K562 (cell line): ENCODE measurements around the gene FERMT3. TPM values are rescaled to one million over a fixed set of nuclear protein-coding genes. Genes with fewer than 3 reads are reported as not detected.

Source experiments
- ATAC-seq: fragments of 200-7000 bp; cut with Tn5 transposase; 3 replicates; pipeline ENCODE4 v1.9.1; 2020; ENCODE audit warnings: moderate library complexity
- BruUV-seq: library from RNA; stranded (reverse); fragments of 400-500 nt; replicated peaks from 2 replicates; lab custom pipeline; 2021; lab: Mats Ljungman, UMichigan
- CTCF ChIA-PET: fragments of 300-600 bp; formaldehyde crosslinking; extraction: SDS; loops from one replicate; lab custom pipeline; 2021; ENCODE audit warnings: low intra/inter-chr PET ratio; lab: Yijun Ruan, JAX
- POLR2A ChIA-PET: fragments of 300-600, 350-650 bp; sonication (Branson Sonifier 250); formaldehyde crosslinking; extraction: SDS; loops from one replicate; lab custom pipeline; 2021; ENCODE audit warnings: antibody characterized with exemption, inconsistent platforms; lab: Yijun Ruan, JAX
- DNase-seq, 4 experiments: peaks; one replicate each; pipeline versions ENCODE4 v3.0.0 to v3.0.0-alpha.2; 2011 to 2018; ENCODE audit warnings: low spot score in 3 of 4, mixed read lengths in 3 of 4; ENCODE audit errors: extremely low read depth in 1 of 4
- FAIRE-seq: peaks from 2 replicates; lab custom pipeline; 2011; peaks lifted over from hg19 to GRCh38; lab: Jason Lieb, UNC
- H2AFZ ChIP-seq: 2 replicates; pipeline ENCODE4 v1.6.0; 2011; ENCODE audit warnings: low read depth, low read length, control low read depth, inconsistent platforms
- H3K27ac ChIP-seq: fragments of 200-600 bp; 3 replicates; pipeline ENCODE4 v1.8.0; 2011; ENCODE audit warnings: low read depth, mild to moderate bottlenecking, control low read depth, inconsistent platforms, low read length, moderate library complexity, mixed read lengths; ENCODE audit errors: extremely low read depth
- H3K27me3 ChIP-seq, 2 experiments: fragments of 300-600 bp in 1 of 2; 2 replicates in 1 of 2; 3 replicates in 1 of 2; pipeline versions ENCODE4 v1.6.0 to v1.8.0; 2011; ENCODE audit warnings: inconsistent platforms in 2 of 2, low read length in 2 of 2, mild to moderate bottlenecking in 1 of 2, mixed read lengths in 1 of 2, moderate library complexity in 1 of 2; ENCODE audit not compliant: control insufficient read depth in 2 of 2, insufficient read depth in 2 of 2
- H3K36me3 ChIP-seq: fragments of 300-600 bp; 3 replicates; pipeline ENCODE4 v1.8.0; 2011; ENCODE audit warnings: mild to moderate bottlenecking, low read length, inconsistent platforms; ENCODE audit not compliant: control insufficient read depth, insufficient read depth
- H3K4me1 ChIP-seq, 2 experiments: fragments of 200-600 bp in 1 of 2; replicated peaks in 1 of 2; 2 replicates in 1 of 2; 3 replicates in 1 of 2; pipeline versions ENCODE4 v1.5.1 to v1.8.0; 2011; ENCODE audit warnings: inconsistent platforms in 2 of 2, low read length in 2 of 2, mild to moderate bottlenecking in 1 of 2, mixed read lengths in 1 of 2, moderate library complexity in 1 of 2; ENCODE audit not compliant: control insufficient read depth in 2 of 2, insufficient read depth in 2 of 2
- H3K4me2 ChIP-seq: 2 replicates; pipeline ENCODE4 v1.6.1; 2011; ENCODE audit warnings: low read length, control low read depth, inconsistent platforms, mixed read lengths; ENCODE audit not compliant: insufficient read depth
- H3K4me3 ChIP-seq: fragments of 200-600 bp; sonication (generic), shearing (Covaris generic); 2 replicates; pipeline ENCODE4 v1.5.1; 2016; ENCODE audit warnings: control low read depth, inconsistent platforms
- H3K79me2 ChIP-seq: fragments of 200-600 bp; 3 replicates; pipeline ENCODE4 v1.8.0; 2011; ENCODE audit warnings: low read length, inconsistent platforms; ENCODE audit not compliant: control insufficient read depth, insufficient read depth
- H3K9ac ChIP-seq, 2 experiments: 2 replicates each; pipeline versions ENCODE4 v1.6.0 to v1.6.1; 2011; ENCODE audit warnings: low read depth in 2 of 2, low read length in 2 of 2, control low read depth in 1 of 2, inconsistent platforms in 1 of 2, mild to moderate bottlenecking in 1 of 2, mixed read lengths in 1 of 2; ENCODE audit not compliant: insufficient read depth in 1 of 2
- H3K9me1 ChIP-seq: one replicate; pipeline ENCODE4 v1.6.0; 2011; ENCODE audit warnings: inconsistent platforms, mild to moderate bottlenecking, low read length, moderate library complexity; ENCODE audit not compliant: control insufficient read depth, insufficient read depth
- H3K9me3 ChIP-seq: replicated peaks from 2 replicates; pipeline ENCODE4 v1.5.1; 2011; ENCODE audit warnings: low read depth, low read length, inconsistent platforms; ENCODE audit not compliant: control insufficient read depth, insufficient read depth
- H4K20me1 ChIP-seq: replicated peaks from 2 replicates; pipeline ENCODE4 v1.6.1; 2011; ENCODE audit warnings: low read length, inconsistent platforms, mixed read lengths; ENCODE audit not compliant: control insufficient read depth, insufficient read depth
- DPF2 ChIP-seq: fragments of 450-650 bp; IDR thresholded peaks from 2 replicates; pipeline ENCODE4 v1.6.1; 2016
- MEF2D ChIP-seq: conservative IDR thresholded peaks from 2 replicates; pipeline ENCODE4 v1.6.1; 2016; ENCODE audit warnings: low read depth, missing genetic modification characterization, missing compliant biosample characterization
- PHF8 ChIP-seq: fragments of 200-600 bp; sonication (generic); IDR thresholded peaks from 2 replicates; pipeline ENCODE4 v1.6.1; 2012; ENCODE audit warnings: mixed run types, mild to moderate bottlenecking, inconsistent platforms, low read length, moderate library complexity, borderline replicate concordance
- POLR2A ChIP-seq: fragments of 450-650 bp; conservative IDR thresholded peaks from 2 replicates; pipeline ENCODE4 v1.6.1; 2016
- POLR2G ChIP-seq: fragments of 200-400 bp; formaldehyde crosslinking; IDR thresholded peaks from 2 replicates; pipeline ENCODE4 v1.6.1; 2017; ENCODE audit warnings: low read depth, mild to moderate bottlenecking, antibody characterized with exemption, low read length, moderate library complexity
- RBFOX2 ChIP-seq: fragments of 200-400 bp; formaldehyde crosslinking; IDR thresholded peaks from 2 replicates; pipeline ENCODE4 v1.6.1; 2017; ENCODE audit warnings: low read depth, mild to moderate bottlenecking, low read length, moderate library complexity
- SUPT5H ChIP-seq: fragments of 450-650 bp; IDR thresholded peaks from 2 replicates; pipeline ENCODE4 v1.6.1; 2016
- XRCC4 ChIP-seq: IDR thresholded peaks from one replicate; pipeline ENCODE4 v1.6.1; 2011; ENCODE audit not compliant: insufficient read depth, insufficient read length; ENCODE audit errors: extremely low read depth
- XRCC5 ChIP-seq: fragments of 200-400 bp; formaldehyde crosslinking; IDR thresholded peaks from 2 replicates; pipeline ENCODE4 v1.6.1; 2017; ENCODE audit warnings: low read depth, mild to moderate bottlenecking, low read length
- ZBTB7A ChIP-seq: IDR thresholded peaks from 2 replicates; pipeline ENCODE4 v1.6.1; 2011; ENCODE audit warnings: low read depth, mild to moderate bottlenecking, low read length, moderate library complexity, borderline replicate concordance; ENCODE audit not compliant: control insufficient read depth
- ZNF707 ChIP-seq: fragments of 250-450 bp; sonication (Bioruptor Pico); conservative IDR thresholded peaks from 2 replicates; pipeline ENCODE4 v1.8.0; 2022; ENCODE audit warnings: inconsistent platforms, mild to moderate bottlenecking, moderate library complexity
- WGBS: fragments of 100-300 bp; shearing (Covaris generic); methylation state at CpG from one replicate; pipeline ENCODE4 v1.1.6; 2016; ENCODE audit warnings: low coverage, mixed read lengths; ENCODE audit not compliant: insufficient coverage; ENCODE audit errors: missing lambda C conversion rate; 5-methylcytosine and 5-hydroxymethylcytosine counted together
- in situ Hi-C: fragments of 300-500 bp; cut with MboI; formaldehyde crosslinking; loops from 4 replicates; pipeline ENCODE4 v1.15.0; 2018; ENCODE audit warnings: inconsistent platforms, mixed read lengths
- intact Hi-C: fragments of 100-400 bp; cut with micrococcal nuclease; formaldehyde crosslinking; loops from 2 replicates; pipeline ENCODE4 v1.14.2; 2022
- polyA plus RNA-seq, 8 experiments: library from polyadenylated mRNA; depleted of rRNA in 4 of 8; stranded (reverse) in 5 of 8; unstranded in 3 of 8; fragments of >200 nt; fragmentation: Nextera tagmentation in 2 of 8; fragmentation: Illumina TruSeq in 1 of 8; extraction: Ambion mirVana in 2 of 8; extraction: Trizol in 1 of 8; gene quantifications; 2 replicates each; pipeline versions ENCODE4 v1.2.1 to v1.2.3, GENCODE V29; 2011 to 2014; ENCODE audit warnings: inconsistent platforms in 1 of 8, missing spikeins in 1 of 8
- total RNA-seq, 7 experiments: library from RNA; depleted of rRNA in 6 of 7; stranded (reverse); fragments of >200 nt in 6 of 7; fragmentation: Illumina TruSeq in 2 of 7; extraction: Trizol in 2 of 7; gene quantifications; 2 replicates each; pipeline versions ENCODE4 v1.2.1 to v1.2.3, GENCODE V29; 2011 to 2021; ENCODE audit warnings: low replicate concordance in 1 of 7

Gene FERMT3
- total and polyA plus RNA-seq, 9 of the 15 experiments (the other 6 are each of a cell fraction or from before 2014, with no cell fraction given): 3.2 to 275 (median 79.7) TPM

DNA sequence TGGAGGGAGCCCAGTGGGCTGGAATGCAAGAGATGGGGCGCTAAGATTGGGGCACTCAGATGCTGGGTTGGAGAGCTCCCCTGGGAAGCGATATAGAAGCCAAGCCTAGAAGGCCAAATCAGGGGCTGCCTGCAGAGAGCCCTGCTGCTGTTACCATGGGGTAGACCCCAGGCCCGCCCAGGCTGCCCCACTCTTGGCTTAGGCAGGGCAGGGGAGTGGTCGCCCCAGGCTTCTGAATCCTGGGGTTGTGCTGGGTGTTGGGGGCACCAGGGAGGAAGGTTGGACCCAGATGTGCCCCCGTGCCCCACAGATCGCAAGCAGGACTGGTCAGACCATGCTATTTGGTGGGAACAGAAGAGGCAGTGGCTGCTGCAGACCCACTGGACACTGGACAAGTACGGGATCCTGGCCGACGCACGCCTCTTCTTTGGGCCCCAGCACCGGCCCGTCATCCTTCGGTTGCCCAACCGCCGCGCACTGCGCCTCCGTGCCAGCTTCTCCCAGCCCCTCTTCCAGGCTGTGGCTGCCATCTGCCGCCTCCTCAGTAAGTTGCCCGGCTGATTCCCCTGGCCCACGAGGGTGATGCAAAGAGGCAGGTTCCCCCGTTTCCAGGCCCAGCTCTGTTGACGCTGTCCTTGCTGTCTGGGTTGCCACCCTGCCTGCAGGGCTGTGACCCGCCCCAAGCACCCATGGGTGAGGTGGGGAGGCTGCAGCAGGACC is 3.9 kb downstream of the FERMT3 start:
- Histone ChIP-seq H3K9me1 (peaks cover 8% of the 10 kb centered on the region), H2AFZ (no peak overlapping the region), H3K4me1 (peaks cover 18 to 50% of the 10 kb centered on the region in 2 experiments), H3K79me2 (peaks cover 47% of the 10 kb centered on the region), H3K36me3 (peaks cover 86% of the 10 kb centered on the region; the same call in 2 of the 3 replicates)
- FAIRE-seq: no peak
- no peak for DNase-seq
- CTCF ChIA-PET: no interaction called here
- TF ChIP-seq ZNF707 (CRISPR knock-in tag) (no peak), SUPT5H (0 out of 2 replicates have a peak, but pooled peaks have one; percentile 42), XRCC4 (no peak), XRCC5 (no peak), DPF2 (no peak), ZBTB7A (0 out of 2 replicates have a peak, but pooled peaks have one; percentile 13), POLR2A (peak; percentile 49; the same call in 1 of the 2 replicates), MEF2D (tag) (no peak), PHF8 (no peak), POLR2G (peak; percentile 69), RBFOX2 (peak; percentile 73)
- TF ChIP-seq, all 486 proteins: peak for 5
- in situ Hi-C loops (no loop called here), intact Hi-C loops (no loop called here)
- no peaks in the 10 kb centered on the region for H3K27me3 ChIP-seq
- no peak overlapping the region for H3K4me3 ChIP-seq
- H4K20me1 ChIP-seq: no peaks in the 10 kb centered on the region
- ATAC-seq: no peak
- H3K27ac ChIP-seq: no peak overlapping the region
- peak overlapping the region in 1 of 2 experiments; percentile 41; a peak in 2 of 4 replicates for H3K9ac ChIP-seq
- 97% methylated on average over 11 of the region's 24 CpGs for WGBS
- no peak overlapping the region for H3K4me2 ChIP-seq
- POLR2A ChIA-PET: interaction anchor here (0.5 to 7.8 kb wide), 4 partner anchors 15 to 99 kb away, joined by 3 to 77 read pairs (median 4); partner anchors contain the start of genes NUDT22 and TRPT1
- no peaks in the 10 kb centered on the region for H3K9me3 ChIP-seq
- no TSS peak for BruUV-seq
